KG1 (cell line): ENCODE data around the gene USP36.
A peak's percentile ranks its signal among the peaks of the same experiment; 100 is the strongest.

ENCODE experiments used
- DNase-seq: peaks from one replicate; lab custom pipeline; 2025; lab: John Stamatoyannopoulos, UW

The USP36 gene

GRCh38 chr17:78836420-78837021, 4.1 kb downstream of the USP36 start:
- no peak for DNase-seq

GRCh38 chr17:78834571-78834970, 6.0 kb downstream of the USP36 start:
- no peak for DNase-seq

- no peak for DNase-seq
These were observed 8.1 kb downstream of the USP36 start for GRCh38 chr17:78832541-78832810.

- DNase-seq = no peak
These were observed 8.7 kb downstream of the USP36 start for GRCh38 chr17:78831688-78832540.

- no peak for DNase-seq
These were observed 11.1 kb downstream of the USP36 start for GRCh38 chr17:78829477-78829876.

GRCh38 chr17:78828470-78829185, 12.0 kb downstream of the USP36 start:
- DNase-seq = no peak

GRCh38 chr17:78826836-78827509, 13.6 kb downstream of the USP36 start:
- DNase-seq = no peak

GRCh38 chr17:78826421-78826820, 14.2 kb downstream of the USP36 start:
- no peak for DNase-seq

- no peak for DNase-seq
These were observed 14.9 kb downstream of the USP36 start for GRCh38 chr17:78825696-78826095.

- no peak for DNase-seq
These were observed 16.4 kb downstream of the USP36 start for GRCh38 chr17:78824240-78824639.

- no peak for DNase-seq
These were observed 17.1 kb downstream of the USP36 start for GRCh38 chr17:78823282-78824046.

- no peak for DNase-seq
These were observed 18.1 kb downstream of the USP36 start for GRCh38 chr17:78822552-78822951.

GRCh38 chr17:78821961-78822360, 18.7 kb downstream of the USP36 start:
- no peak for DNase-seq

GRCh38 chr17:78820841-78821240, 19.8 kb downstream of the USP36 start:
- no peak for DNase-seq

- DNase-seq = no peak
These were observed 20.5 kb downstream of the USP36 start for GRCh38 chr17:78819806-78820792.

GRCh38 chr17:78819402-78819801, 21.2 kb downstream of the USP36 start:
- DNase-seq = no peak

GRCh38 chr17:78818932-78819331, 21.7 kb downstream of the USP36 start:
- peak; percentile 28 for DNase-seq

- no peak for DNase-seq
These were observed 22.3 kb downstream of the USP36 start for GRCh38 chr17:78818152-78818846.

- DNase-seq = no peak
These were observed 23.5 kb downstream of the USP36 start for GRCh38 chr17:78817123-78817522.

- no peak for DNase-seq
These were observed 24.9 kb downstream of the USP36 start for GRCh38 chr17:78815696-78816095.
